Astrocyte (in vitro differentiated cells and primary cell): ENCODE results near the gene NFATC3.

Experiments used
- EZH2 ChIP-seq: IDR thresholded peaks from 2 replicates; pipeline ENCODE4 v1.6.1; 2012; ENCODE audit warnings: mild to moderate bottlenecking, low read length, inconsistent platforms; ENCODE audit not compliant: insufficient read depth
- TF ChIP-seq, protein P1 (sequence below): IDR thresholded peaks from 2 replicates; pipeline ENCODE4 v1.5.1; 2011; ENCODE audit warnings: low read depth, mild to moderate bottlenecking, inconsistent platforms, low read length, moderate library complexity; ENCODE audit not compliant: insufficient read depth

DNA sequence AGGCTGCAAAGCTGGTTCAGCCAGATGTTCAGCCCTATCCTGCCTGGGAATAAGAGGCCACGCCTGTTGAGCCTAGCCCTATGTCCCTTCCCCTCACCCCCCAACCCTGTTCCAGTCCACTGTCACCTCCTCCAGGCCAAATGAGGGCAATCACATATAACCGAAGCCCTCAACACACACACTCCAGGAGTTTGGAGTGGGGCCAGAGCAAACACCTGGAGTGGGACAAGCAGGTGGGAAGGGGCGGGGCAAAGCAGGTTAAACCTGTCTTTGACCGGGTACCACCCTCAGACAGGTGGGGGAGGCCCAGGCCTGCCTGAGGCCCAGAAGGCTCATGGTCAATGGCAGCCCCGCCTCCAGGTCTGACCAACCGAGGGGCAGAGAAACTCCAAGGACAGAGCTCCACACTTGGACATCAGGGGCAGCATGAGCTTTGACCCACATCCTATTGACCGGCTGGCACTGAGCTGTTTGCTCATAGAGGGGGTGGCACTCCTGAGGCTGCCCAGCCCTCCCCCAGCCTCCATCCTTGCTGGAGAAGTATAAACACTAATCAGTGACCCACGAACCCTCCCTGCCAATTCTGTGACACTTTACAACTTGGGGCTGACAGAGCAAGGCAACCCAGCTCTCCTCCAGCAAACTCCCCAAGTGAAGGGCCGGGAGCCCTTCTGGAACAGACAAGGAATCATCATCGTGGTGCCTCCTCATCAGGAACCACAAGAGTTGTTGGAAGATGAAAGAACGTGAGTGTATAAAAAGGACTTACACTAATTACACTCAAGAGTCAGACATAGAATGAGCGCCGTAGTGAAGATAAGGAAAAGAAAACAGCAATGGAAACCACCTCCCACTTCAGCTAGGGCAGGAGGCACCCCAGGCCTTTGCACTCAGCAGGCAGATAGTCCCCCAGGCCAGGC is 149.3 kb downstream of the NFATC3 start:
- TF ChIP-seq, protein P1, sequence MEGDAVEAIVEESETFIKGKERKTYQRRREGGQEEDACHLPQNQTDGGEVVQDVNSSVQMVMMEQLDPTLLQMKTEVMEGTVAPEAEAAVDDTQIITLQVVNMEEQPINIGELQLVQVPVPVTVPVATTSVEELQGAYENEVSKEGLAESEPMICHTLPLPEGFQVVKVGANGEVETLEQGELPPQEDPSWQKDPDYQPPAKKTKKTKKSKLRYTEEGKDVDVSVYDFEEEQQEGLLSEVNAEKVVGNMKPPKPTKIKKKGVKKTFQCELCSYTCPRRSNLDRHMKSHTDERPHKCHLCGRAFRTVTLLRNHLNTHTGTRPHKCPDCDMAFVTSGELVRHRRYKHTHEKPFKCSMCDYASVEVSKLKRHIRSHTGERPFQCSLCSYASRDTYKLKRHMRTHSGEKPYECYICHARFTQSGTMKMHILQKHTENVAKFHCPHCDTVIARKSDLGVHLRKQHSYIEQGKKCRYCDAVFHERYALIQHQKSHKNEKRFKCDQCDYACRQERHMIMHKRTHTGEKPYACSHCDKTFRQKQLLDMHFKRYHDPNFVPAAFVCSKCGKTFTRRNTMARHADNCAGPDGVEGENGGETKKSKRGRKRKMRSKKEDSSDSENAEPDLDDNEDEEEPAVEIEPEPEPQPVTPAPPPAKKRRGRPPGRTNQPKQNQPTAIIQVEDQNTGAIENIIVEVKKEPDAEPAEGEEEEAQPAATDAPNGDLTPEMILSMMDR, result no peak
- TF ChIP-seq EZH2, result no peak
